NCI-H69 (cell line): ENCODE measurements around the gene COLEC12.

Experiments
- DNase-seq: peaks from one replicate; lab custom pipeline; 2025; lab: John Stamatoyannopoulos, UW

COLEC12 gene

GRCh38 chr18:446941-447560, 53.5 kb downstream of the COLEC12 start:
- no peak for DNase-seq

DNA sequence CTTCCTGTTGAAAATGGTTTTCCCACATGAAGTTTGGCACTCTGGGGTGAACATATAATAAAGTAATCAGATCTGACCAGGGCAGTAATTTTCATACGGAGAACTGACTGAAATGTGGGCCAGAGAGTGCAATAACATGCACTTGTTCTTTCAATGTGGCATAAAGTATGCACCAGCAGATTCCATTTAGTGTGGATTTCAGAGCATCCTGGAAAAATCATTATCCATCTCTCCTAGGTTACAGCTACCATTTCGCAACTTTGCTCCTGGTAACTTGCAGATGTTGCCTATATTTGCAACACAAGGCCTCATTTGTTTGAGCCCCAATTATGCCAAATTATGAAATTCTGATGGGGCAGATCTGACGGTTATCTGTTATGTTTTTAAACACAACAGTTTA, 55.4 kb downstream of the COLEC12 start:
- DNase-seq, result no peak

- no peak for DNase-seq
Observed at GRCh38 chr18:438571-438970, 61.9 kb downstream of the COLEC12 start.

DNA sequence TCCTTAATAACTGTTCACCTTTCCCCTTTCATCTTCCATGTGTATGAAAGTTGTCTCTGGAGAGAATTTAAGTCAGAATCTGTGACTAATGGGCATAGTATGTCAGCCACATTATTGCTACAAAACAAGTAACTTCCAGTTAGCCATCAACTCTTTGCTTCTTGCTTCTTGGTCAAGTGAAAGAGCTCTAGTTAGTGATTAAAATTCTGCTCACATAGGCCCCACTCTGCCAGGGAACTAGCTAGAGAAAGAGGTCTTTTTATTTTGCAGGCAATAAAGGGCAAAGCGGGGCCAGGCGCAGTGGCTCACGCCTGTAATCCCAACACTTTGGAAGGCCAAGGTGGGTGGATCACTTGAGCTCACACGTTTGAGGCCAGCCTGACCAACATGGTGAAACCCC, 64.6 kb downstream of the COLEC12 start:
- no peak for DNase-seq

GRCh38 chr18:434410-434809, 66.1 kb downstream of the COLEC12 start:
- DNase-seq, result no peak

GRCh38 chr18:433960-434359, 66.5 kb downstream of the COLEC12 start:
- no peak for DNase-seq

GRCh38 chr18:433298-433697, 67.2 kb downstream of the COLEC12 start:
- no peak for DNase-seq

DNA sequence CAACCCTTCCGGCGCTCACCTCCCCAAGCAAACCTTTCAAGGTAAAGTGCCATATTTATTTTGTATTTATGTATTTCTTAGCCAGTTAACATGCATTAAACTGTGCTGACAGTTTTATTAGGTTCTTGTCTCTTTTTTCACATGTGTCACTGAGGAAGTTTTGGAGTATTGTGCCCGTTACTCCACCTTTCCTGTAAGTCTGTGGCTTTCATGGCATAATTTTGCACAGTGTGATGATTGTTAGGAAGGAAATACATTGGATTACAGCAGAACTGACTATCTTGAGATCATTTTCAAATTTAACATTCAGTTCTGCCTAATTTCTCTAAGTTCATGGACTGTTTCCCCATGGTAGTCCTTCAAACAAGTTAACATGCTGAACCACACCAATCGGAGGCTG, 67.7 kb downstream of the COLEC12 start:
- no peak for DNase-seq

- DNase-seq, result no peak
Observed at GRCh38 chr18:429030-429429, 71.5 kb downstream of the COLEC12 start.

DNA sequence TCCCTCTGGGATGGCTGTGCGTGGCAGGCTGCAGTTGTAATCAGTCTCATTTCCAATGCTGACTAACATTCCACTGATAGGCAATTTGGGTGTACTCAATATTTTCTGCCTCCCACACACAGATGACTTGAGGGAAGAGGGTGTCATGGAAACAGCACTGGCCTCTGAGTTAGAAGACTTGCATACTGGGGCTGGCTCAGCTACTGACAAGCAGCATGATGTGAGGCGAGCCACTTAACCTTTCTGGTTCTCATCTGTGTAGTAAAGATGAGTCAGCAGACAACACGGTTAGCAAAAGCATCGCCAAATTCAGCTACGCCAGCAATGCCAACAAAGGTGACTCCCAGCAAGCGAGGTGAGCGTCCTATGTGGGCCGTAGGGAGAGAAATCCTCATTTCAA, 73.5 kb downstream of the COLEC12 start:
- DNase-seq, result no peak

- DNase-seq, result no peak
Observed at GRCh38 chr18:425106-425745, 75.3 kb downstream of the COLEC12 start.

- DNase-seq, result no peak
Observed at GRCh38 chr18:424668-425067, 75.8 kb downstream of the COLEC12 start.

- no peak for DNase-seq
Observed at GRCh38 chr18:424071-424661, 76.3 kb downstream of the COLEC12 start.

- DNase-seq, result no peak
Observed at GRCh38 chr18:422966-423365, 77.5 kb downstream of the COLEC12 start.

GRCh38 chr18:421247-422155, 79.0 kb downstream of the COLEC12 start:
- DNase-seq, result peak; percentile 46

GRCh38 chr18:420661-421246, 79.7 kb downstream of the COLEC12 start:
- peak; percentile 29 for DNase-seq

GRCh38 chr18:419541-420175, 80.8 kb downstream of the COLEC12 start:
- DNase-seq, result no peak

DNA sequence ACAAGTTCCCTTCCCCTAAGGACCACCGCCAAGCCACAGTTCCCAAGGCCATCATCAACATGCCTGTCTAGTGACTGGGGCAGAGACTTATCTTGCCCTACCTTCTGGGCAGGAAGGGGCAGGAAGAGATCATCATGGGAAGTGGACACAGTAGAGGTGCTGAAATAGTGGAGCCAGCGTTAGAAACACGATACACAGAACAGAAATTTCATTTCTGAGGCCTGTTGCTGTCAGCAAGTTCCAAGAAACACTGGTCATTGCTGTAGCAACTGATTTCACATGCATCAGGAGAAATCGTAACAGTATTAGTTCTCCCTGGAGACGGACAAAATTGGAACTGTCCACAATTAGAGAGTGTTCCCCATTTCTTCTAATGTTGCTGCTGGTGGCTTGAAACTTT, 83.0 kb downstream of the COLEC12 start:
- DNase-seq, result no peak

DNA sequence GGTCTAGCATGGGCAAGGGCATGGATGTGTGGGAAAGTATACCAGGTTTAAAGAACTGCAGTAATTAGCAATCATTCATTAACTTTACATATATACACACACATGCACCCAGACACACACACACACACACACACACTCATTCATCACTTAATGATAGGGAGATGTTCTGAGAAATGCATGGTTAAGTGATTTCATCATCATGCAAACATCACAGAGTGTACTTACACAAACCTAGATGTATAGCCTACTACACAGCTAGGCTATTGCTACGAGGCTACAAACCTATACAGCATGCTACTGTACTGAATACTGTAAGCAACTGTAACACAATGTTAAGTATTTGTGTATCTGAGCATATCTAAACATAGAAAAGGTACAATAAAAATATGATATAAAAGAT, 83.6 kb downstream of the COLEC12 start:
- peak; percentile 28 for DNase-seq

DNA sequence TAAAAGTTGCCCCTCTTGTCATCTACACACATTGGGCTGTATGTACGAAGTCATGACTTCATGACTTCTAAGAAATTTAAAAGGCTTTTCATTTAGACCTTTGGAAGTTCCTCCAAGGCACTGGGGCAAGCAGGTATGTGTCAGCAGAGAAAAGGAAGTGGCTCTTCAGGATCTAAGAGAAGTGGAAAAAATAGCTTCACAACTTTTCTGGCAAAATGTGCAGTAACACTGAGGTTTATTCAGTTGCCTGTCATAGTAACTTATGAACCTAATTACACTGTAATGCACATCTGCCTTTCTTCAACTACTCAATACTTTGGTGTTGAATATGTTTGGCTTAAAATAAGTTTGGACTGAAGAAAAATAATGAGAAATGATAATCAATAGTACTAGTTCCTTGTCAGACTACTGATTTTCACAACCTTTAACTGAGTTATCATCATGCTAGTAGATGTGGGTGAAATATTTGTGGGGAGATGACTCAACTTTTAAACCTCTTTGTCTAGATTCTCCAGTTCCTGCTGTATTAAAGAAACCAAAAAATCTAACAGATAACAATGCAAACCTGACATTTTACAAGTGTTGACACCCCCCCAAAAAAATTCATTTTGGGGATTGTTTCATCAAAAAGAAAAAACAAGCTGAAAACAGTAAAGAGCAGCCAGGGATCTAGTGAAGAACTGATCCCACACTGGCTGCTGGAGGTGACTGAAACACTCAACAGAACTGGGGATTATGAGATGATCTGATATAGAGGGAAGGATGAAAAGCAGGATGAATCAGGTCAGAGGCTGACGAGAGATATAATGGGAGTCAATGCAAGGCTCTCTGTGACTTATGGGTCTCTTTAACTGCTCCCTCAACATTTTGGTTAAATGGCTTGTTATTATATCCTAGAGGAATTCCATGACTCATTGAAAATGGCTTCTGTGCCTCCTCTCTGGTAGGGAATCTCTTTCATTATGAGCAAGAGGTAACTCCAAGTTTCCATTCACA, 84.6 kb downstream of the COLEC12 start:
- no peak for DNase-seq

- DNase-seq, result no peak
Observed at GRCh38 chr18:415047-415446, 85.5 kb downstream of the COLEC12 start.
